ENCODE measurements around the gene CDH4. TPM values are rescaled to one million over a fixed set of nuclear protein-coding genes. Genes with fewer than 3 reads are reported as not detected.

Gene CDH4
- total RNA-seq, 1 donor from 2014 or later: not detected

DNA sequence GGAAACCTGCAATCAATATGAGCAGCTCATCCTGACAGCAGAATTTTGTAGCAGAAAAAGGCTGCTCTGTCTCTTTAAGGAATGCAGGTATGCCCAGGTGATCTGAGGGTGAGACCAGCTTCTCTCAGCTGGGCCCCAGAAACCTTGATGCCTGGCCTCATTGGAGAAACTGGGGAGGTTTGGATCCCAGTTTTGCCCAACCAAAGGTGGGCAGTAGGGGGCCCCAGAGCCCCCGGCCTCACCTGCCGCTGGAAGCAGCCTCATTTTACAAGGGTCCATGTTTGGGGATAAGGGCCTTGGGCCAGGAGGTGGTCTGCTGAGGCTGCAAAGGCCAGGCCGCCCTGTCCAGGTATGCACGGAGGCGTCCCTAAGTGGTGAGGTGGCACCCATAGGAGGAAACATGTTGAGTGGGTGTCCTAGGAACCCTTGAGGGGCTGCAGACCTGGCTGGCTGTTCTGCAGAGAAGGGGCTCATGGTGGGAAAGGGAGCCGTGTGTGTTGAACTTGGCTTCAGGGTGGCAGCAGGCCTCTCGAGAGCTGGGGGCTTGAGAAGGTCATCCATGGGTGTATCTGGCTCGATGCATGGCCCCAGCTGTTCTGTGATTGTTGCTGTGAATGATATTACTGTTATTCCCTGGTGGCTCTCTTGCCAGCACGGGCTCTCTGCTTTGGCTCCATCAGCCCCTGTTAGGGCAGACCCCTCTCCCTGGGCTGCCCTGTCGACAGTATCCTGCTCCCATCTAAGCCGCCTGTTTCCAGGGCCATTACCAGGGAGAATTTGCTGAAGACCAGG, 208.4 kb downstream of the CDH4 start:
- peaks cover 5% of the 10 kb centered on the region for H3K9me3 Mint-ChIP-seq
- ATAC-seq (ENCODE audit: low read depth) (no peak), DNase-seq (no peak)
- no peak overlapping the region for H3K27ac Mint-ChIP-seq
- no peaks in the 10 kb centered on the region for H3K27me3 Mint-ChIP-seq
- TF ChIP-seq, protein P1, sequence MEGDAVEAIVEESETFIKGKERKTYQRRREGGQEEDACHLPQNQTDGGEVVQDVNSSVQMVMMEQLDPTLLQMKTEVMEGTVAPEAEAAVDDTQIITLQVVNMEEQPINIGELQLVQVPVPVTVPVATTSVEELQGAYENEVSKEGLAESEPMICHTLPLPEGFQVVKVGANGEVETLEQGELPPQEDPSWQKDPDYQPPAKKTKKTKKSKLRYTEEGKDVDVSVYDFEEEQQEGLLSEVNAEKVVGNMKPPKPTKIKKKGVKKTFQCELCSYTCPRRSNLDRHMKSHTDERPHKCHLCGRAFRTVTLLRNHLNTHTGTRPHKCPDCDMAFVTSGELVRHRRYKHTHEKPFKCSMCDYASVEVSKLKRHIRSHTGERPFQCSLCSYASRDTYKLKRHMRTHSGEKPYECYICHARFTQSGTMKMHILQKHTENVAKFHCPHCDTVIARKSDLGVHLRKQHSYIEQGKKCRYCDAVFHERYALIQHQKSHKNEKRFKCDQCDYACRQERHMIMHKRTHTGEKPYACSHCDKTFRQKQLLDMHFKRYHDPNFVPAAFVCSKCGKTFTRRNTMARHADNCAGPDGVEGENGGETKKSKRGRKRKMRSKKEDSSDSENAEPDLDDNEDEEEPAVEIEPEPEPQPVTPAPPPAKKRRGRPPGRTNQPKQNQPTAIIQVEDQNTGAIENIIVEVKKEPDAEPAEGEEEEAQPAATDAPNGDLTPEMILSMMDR (IDR thresholded peaks at IDR 0.05): no peak
- CTCF ChIA-PET: no interaction called here
- POLR2A ChIA-PET: no interaction called here
- no peak overlapping the region for H3K4me3 Mint-ChIP-seq
- no peaks in the 10 kb centered on the region for H3K4me1 Mint-ChIP-seq
- no peaks in the 10 kb centered on the region for H3K36me3 Mint-ChIP-seq (ENCODE audit: low read depth)
- intact Hi-C loops (cut with micrococcal nuclease): no loop called here

DNA sequence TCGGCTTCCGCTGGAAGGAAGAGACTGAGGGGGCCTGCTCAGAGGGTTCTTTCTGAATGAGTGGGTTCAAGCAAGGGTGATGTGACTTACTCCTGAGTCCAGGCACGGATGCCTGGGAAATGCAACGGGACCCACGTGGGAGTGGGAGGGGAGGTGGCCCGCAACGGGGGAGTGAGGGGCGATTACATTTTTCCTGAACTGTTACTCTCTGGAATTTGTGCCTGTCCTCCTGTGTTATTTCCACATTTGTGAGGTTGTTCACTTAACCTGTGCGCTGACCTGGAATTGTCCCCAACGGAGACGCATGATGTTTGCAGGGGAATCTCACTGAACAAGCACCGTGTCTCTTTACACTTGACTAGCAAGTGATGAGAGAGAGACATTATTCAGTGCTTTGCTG, 209.4 kb downstream of the CDH4 start:
- TF ChIP-seq, protein P1 (IDR thresholded peaks at IDR 0.05): no peak
- ChIA-PET POLR2A (no interaction called here), CTCF (no interaction called here)
- H3K27ac Mint-ChIP-seq: no peak overlapping the region
- no peaks in the 10 kb centered on the region for H3K36me3 Mint-ChIP-seq (ENCODE audit: low read depth)
- peaks cover 5% of the 10 kb centered on the region for H3K9me3 Mint-ChIP-seq
- H3K4me1 Mint-ChIP-seq: no peaks in the 10 kb centered on the region
- H3K4me3 Mint-ChIP-seq: no peak overlapping the region
- DNase-seq (no peak), ATAC-seq (ENCODE audit: low read depth) (no peak)
- intact Hi-C loops (cut with micrococcal nuclease): no loop called here
- H3K27me3 Mint-ChIP-seq: no peaks in the 10 kb centered on the region

DNA sequence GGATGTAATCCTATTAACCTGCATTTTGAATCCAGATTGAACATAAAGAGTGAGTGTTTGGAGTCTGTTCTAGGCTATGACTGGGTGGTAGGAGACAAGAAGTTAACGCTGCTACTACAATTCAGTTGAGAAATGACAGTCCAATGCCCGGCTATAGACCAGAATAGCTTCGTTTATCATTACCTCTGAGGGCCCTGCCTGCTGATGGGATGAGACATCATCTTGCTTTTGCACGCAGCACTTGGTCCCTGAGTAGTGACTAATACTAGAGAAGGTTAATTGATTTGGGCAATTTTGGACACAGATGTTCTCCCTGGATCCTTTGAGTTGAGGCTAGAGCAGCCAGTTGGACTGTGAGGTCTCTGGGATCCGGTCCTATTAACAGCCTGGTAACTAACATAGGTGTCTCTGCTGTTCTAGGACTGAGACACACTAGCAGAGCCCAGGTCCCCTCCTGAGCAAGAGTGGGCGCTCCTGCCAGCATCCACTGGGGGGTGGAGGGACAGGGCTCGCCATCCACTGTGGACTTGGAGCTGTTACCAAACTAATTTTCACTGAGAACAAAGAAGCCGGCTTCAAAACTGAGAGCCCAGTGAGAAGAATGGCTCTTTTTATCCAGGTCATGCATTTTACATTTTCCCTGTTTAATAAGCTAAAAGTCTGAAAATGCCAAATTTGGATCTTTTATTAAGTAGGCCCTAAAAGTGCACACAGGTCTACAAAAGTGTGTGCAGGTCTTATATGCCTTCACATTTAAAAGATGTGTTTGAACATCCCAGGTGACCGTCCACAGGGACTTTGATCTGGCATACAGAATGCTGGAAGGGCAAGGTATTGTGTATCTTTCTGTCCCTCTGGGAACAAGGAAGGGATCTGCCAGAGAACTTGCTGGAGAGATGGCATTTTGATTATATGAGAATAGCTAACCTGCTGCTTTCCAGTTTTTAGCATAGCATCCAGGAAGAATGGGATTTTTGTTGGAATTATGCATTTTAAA, 212.5 kb downstream of the CDH4 start:
- TF ChIP-seq, protein P1 (IDR thresholded peaks at IDR 0.05): no peak
- no peak for DNase-seq
- no peak for ATAC-seq (ENCODE audit: low read depth)
- Mint-ChIP-seq H3K4me1 (no peaks in the 10 kb centered on the region), H3K27me3 (no peaks in the 10 kb centered on the region), H3K27ac (no peak overlapping the region), H3K9me3 (peaks cover 16% of the 10 kb centered on the region), H3K36me3 (ENCODE audit: low read depth) (no peaks in the 10 kb centered on the region), H3K4me3 (no peak overlapping the region)
- ChIA-PET CTCF (no interaction called here), POLR2A (no interaction called here)
- intact Hi-C loops (cut with micrococcal nuclease): no loop called here

DNA sequence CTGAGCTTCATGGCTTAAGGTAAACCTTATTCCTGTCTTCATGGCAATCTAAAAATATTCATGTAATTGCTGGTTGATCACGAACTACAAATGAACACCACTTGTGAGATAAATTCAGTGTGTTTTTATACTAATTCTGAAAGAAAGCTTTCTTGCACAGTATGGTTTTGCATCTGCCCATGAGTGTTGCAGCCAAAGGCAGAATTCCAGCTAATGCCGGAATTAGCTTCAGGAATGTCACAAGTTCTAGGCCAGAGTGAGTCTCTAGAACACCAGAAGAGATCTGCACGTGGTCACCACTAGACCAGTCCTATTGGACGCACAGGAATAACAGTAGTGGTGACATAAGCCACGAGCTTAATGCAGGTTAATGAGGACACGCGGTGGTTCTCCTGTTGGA, 223.7 kb downstream of the CDH4 start:
- no peak overlapping the region for H3K27ac Mint-ChIP-seq
- ATAC-seq (ENCODE audit: low read depth): no peak
- peaks cover 7% of the 10 kb centered on the region for H3K9me3 Mint-ChIP-seq
- ChIA-PET CTCF (no interaction called here), POLR2A (no interaction called here)
- TF ChIP-seq, protein P1 (IDR thresholded peaks at IDR 0.05): no peak
- H3K4me1 Mint-ChIP-seq: no peaks in the 10 kb centered on the region
- no peaks in the 10 kb centered on the region for H3K27me3 Mint-ChIP-seq
- H3K4me3 Mint-ChIP-seq: no peak overlapping the region
- no peak for DNase-seq
- intact Hi-C loops (cut with micrococcal nuclease): no loop called here
- H3K36me3 Mint-ChIP-seq (ENCODE audit: low read depth): no peaks in the 10 kb centered on the region

DNA sequence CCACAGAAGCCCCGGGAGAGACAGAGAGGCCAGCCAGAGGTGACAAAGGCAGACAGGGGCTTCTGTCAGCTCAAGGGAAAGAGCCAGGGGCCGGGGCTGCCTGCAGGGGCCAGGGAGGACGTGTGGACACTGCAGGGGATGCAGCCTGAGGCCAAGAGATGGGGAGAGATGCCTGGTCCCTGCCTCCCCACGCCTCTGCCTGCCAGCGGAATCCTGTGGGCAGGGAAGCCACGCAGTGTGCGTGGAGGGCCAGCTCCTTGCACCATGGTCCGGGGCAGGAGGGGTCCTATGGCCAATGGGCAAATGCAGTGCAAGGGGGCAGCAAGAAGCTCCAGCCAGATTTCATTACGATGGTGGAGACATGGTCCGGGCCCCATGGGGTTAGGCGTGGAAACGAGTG, 224.9 kb downstream of the CDH4 start:
- ATAC-seq (ENCODE audit: low read depth) (no peak), DNase-seq (no peak)
- no peaks in the 10 kb centered on the region for H3K36me3 Mint-ChIP-seq (ENCODE audit: low read depth)
- no peaks in the 10 kb centered on the region for H3K4me1 Mint-ChIP-seq
- no peak overlapping the region for H3K27ac Mint-ChIP-seq
- H3K4me3 Mint-ChIP-seq: no peak overlapping the region
- intact Hi-C loops (cut with micrococcal nuclease): no loop called here
- ChIA-PET POLR2A (no interaction called here), CTCF (no interaction called here)
- peaks cover 7% of the 10 kb centered on the region for H3K9me3 Mint-ChIP-seq
- TF ChIP-seq, protein P1 (IDR thresholded peaks at IDR 0.05): no peak
- no peaks in the 10 kb centered on the region for H3K27me3 Mint-ChIP-seq

Data from activated B cell treated with CpG ODN at 0.5 μM for 24 hours (primary cell).